Stimulated activated CD4-positive, alpha-beta T cell treated with anti-CD3 and anti-CD28 coated beads, TNF-alpha, amount 100 ng/mL, for 48 hours (primary cell): ENCODE data around the gene TMEM101.
"Not testable (repeated sequence)": the region's sequence is repeated elsewhere in the genome, so short reads cannot be mapped to it uniquely, and the experiment has no call there.

ENCODE experiments used
- DNase-seq, 3 donors: peaks; one replicate each; pipeline ENCODE4 v3.0.0-alpha.2; 2020; ENCODE audit warnings: low read depth in 3 of 3

TMEM101 gene

GRCh38 chr17:43975898-43976297 is 38.9 kb downstream of the TMEM101 start:
- DNase-seq: no peak

- DNase-seq: no peak
Measured at GRCh38 chr17:43974382-43975266, 40.1 kb downstream of the TMEM101 start.

- DNase-seq: not testable (repeated sequence)
Measured at GRCh38 chr17:43972444-43973212, 42.1 kb downstream of the TMEM101 start.

- DNase-seq: not testable (repeated sequence)
Measured at GRCh38 chr17:43971436-43971835, 43.3 kb downstream of the TMEM101 start.

GRCh38 chr17:43970366-43970765 is 44.4 kb downstream of the TMEM101 start:
- DNase-seq: no peak

GRCh38 chr17:43967251-43967875 is 47.4 kb downstream of the TMEM101 start:
- DNase-seq: no peak

GRCh38 chr17:43966276-43966675 is 48.5 kb downstream of the TMEM101 start:
- no peak for DNase-seq

- no peak for DNase-seq
Measured at GRCh38 chr17:43962479-43962878, 52.3 kb downstream of the TMEM101 start.

- DNase-seq: no peak
Measured at GRCh38 chr17:43961954-43962353, 52.8 kb downstream of the TMEM101 start.

- not testable (repeated sequence) for DNase-seq
Measured at GRCh38 chr17:43961292-43961691, 53.5 kb downstream of the TMEM101 start.
